Skeletal muscle satellite cell (primary cell): ENCODE data around the gene MT4.

Experiments used
- H3K27me3 ChIP-seq: 2 replicates; pipeline ENCODE4 v1.7.0; 2013; ENCODE audit warnings: low read length; ENCODE audit not compliant: control insufficient read depth, insufficient read depth
- H3K36me3 ChIP-seq: 2 replicates; pipeline ENCODE4 v1.7.0; 2013; ENCODE audit warnings: mild to moderate bottlenecking, control low read depth, low read length; ENCODE audit not compliant: insufficient read depth
- H3K4me1 ChIP-seq: 2 replicates; pipeline ENCODE4 v1.7.0; 2013; ENCODE audit warnings: low read length; ENCODE audit not compliant: control insufficient read depth, insufficient read depth
- H3K4me2 ChIP-seq: 2 replicates; pipeline ENCODE4 v1.7.0; 2013; ENCODE audit warnings: mild to moderate bottlenecking, low read length
- H3K4me3 ChIP-seq: 2 replicates; pipeline ENCODE4 v1.7.0; 2013; ENCODE audit warnings: low read length
- H3K9ac ChIP-seq: 2 replicates; pipeline ENCODE4 v1.7.0; 2013; ENCODE audit warnings: mild to moderate bottlenecking, low read depth, low read length, moderate library complexity
- H3K9me3 ChIP-seq: replicated peaks from 2 replicates; pipeline ENCODE4 v1.7.0; 2013; ENCODE audit warnings: mild to moderate bottlenecking, control low read depth, low read length

Gene MT4

GRCh38 chr16:56588781-56589140 is 23.9 kb downstream of the MT4 start:
- no peak overlapping the region for H3K9ac ChIP-seq
- H3K36me3 ChIP-seq: no peaks in the 10 kb centered on the region
- peak overlapping the region; percentile 71 for H3K4me3 ChIP-seq
- peak overlapping the region; percentile 85 for H3K4me2 ChIP-seq
- peaks cover 72% of the 10 kb centered on the region for H3K27me3 ChIP-seq
- H3K4me1 ChIP-seq: peaks cover 10% of the 10 kb centered on the region
- no peaks in the 10 kb centered on the region for H3K9me3 ChIP-seq

- peaks cover 72% of the 10 kb centered on the region for H3K27me3 ChIP-seq
- no peaks in the 10 kb centered on the region for H3K9me3 ChIP-seq
- peak within 1 kb of the TSS; percentile 85 for H3K4me2 ChIP-seq
- H3K4me1 ChIP-seq: peaks cover 10% of the 10 kb centered on the region
- peak within 1 kb of the TSS; percentile 71 for H3K4me3 ChIP-seq
- no peak within 1 kb of the TSS for H3K9ac ChIP-seq
- no peaks in the 10 kb centered on the region for H3K36me3 ChIP-seq
Measured at GRCh38 chr16:56589141-56590039, 24.5 kb downstream of the MT4 start, which contains the start of gene MT3. Gene MT3 (plus strand): TSS chr16:56589528. CDS start chr16:56589591, 63 bp downstream.

- H3K4me1 ChIP-seq: peaks cover 10% of the 10 kb centered on the region
- no peaks in the 10 kb centered on the region for H3K36me3 ChIP-seq
- H3K9ac ChIP-seq: no peak overlapping the region
- no peaks in the 10 kb centered on the region for H3K9me3 ChIP-seq
- H3K4me3 ChIP-seq: no peak overlapping the region
- H3K4me2 ChIP-seq: no peak overlapping the region
- peaks cover 53% of the 10 kb centered on the region for H3K27me3 ChIP-seq
Measured at GRCh38 chr16:56591377-56592060, 26.6 kb downstream of the MT4 start.

GRCh38 chr16:56593573-56594291 is 28.9 kb downstream of the MT4 start:
- Histone ChIP-seq H3K4me1 (peaks cover 10% of the 10 kb centered on the region), H3K4me3 (no peak overlapping the region), H3K9ac (no peak overlapping the region), H3K36me3 (no peaks in the 10 kb centered on the region), H3K4me2 (no peak overlapping the region), H3K27me3 (peaks cover 34% of the 10 kb centered on the region), H3K9me3 (no peaks in the 10 kb centered on the region)

- no peak overlapping the region for H3K9ac ChIP-seq
- H3K4me2 ChIP-seq: no peak overlapping the region
- peaks cover 29% of the 10 kb centered on the region for H3K27me3 ChIP-seq
- H3K36me3 ChIP-seq: no peaks in the 10 kb centered on the region
- H3K4me1 ChIP-seq: peaks cover 5% of the 10 kb centered on the region
- no peaks in the 10 kb centered on the region for H3K9me3 ChIP-seq
- H3K4me3 ChIP-seq: no peak overlapping the region
Measured at GRCh38 chr16:56594292-56594619, 29.4 kb downstream of the MT4 start.

GRCh38 chr16:56600398-56600999 is 35.6 kb downstream of the MT4 start:
- Histone ChIP-seq H3K9ac (no peak overlapping the region), H3K9me3 (no peaks in the 10 kb centered on the region), H3K4me2 (peak overlapping the region; percentile 29), H3K27me3 (no peaks in the 10 kb centered on the region), H3K4me3 (no peak overlapping the region), H3K36me3 (no peaks in the 10 kb centered on the region), H3K4me1 (peaks cover 8% of the 10 kb centered on the region)

GRCh38 chr16:56601325-56601724 is 36.5 kb downstream of the MT4 start:
- no peak overlapping the region for H3K4me2 ChIP-seq

GRCh38 chr16:56603589-56603988 is 38.7 kb downstream of the MT4 start:
- no peak overlapping the region for H3K4me3 ChIP-seq

More at GRCh38 chr16:56601325-56601724, 36.5 kb downstream of the MT4 start:
- no peaks in the 10 kb centered on the region for H3K9me3 ChIP-seq
- H3K9ac ChIP-seq: no peak overlapping the region
- no peak overlapping the region for H3K4me3 ChIP-seq
- H3K4me1 ChIP-seq: peaks cover 16% of the 10 kb centered on the region
- no peaks in the 10 kb centered on the region for H3K27me3 ChIP-seq
- no peaks in the 10 kb centered on the region for H3K36me3 ChIP-seq

GRCh38 chr16:56604966-56605365 is 40.1 kb downstream of the MT4 start:
- Histone ChIP-seq H3K4me3 (no peak overlapping the region), H3K4me2 (no peak overlapping the region), H3K4me1 (peaks cover 32% of the 10 kb centered on the region), H3K9me3 (no peaks in the 10 kb centered on the region), H3K27me3 (no peaks in the 10 kb centered on the region), H3K9ac (no peak overlapping the region), H3K36me3 (no peaks in the 10 kb centered on the region)

More at GRCh38 chr16:56603589-56603988, 38.7 kb downstream of the MT4 start:
- no peaks in the 10 kb centered on the region for H3K27me3 ChIP-seq
- H3K4me1 ChIP-seq: peaks cover 32% of the 10 kb centered on the region
- H3K9ac ChIP-seq: no peak overlapping the region
- no peaks in the 10 kb centered on the region for H3K9me3 ChIP-seq
- H3K36me3 ChIP-seq: no peaks in the 10 kb centered on the region
- no peak overlapping the region for H3K4me2 ChIP-seq

- peak overlapping the region; percentile 88 for H3K9ac ChIP-seq
Measured at GRCh38 chr16:56605475-56605874, 40.6 kb downstream of the MT4 start.

GRCh38 chr16:56606071-56606475 is 41.2 kb downstream of the MT4 start:
- Histone ChIP-seq H3K27me3 (no peaks in the 10 kb centered on the region), H3K4me2 (peak overlapping the region; percentile 85), H3K36me3 (no peaks in the 10 kb centered on the region), H3K4me3 (peak overlapping the region; percentile 22), H3K9ac (peak overlapping the region; percentile 88), H3K4me1 (peaks cover 39% of the 10 kb centered on the region), H3K9me3 (no peaks in the 10 kb centered on the region)

More at GRCh38 chr16:56605475-56605874, 40.6 kb downstream of the MT4 start:
- H3K9me3 ChIP-seq: no peaks in the 10 kb centered on the region
- peak overlapping the region; percentile 85 for H3K4me2 ChIP-seq
- H3K27me3 ChIP-seq: no peaks in the 10 kb centered on the region
- H3K36me3 ChIP-seq: no peaks in the 10 kb centered on the region
- peaks cover 33% of the 10 kb centered on the region for H3K4me1 ChIP-seq
- no peak overlapping the region for H3K4me3 ChIP-seq
